Osteoblast (primary cell): ENCODE measurements around the gene OR1M1. TPM values are rescaled to one million over a fixed set of nuclear protein-coding genes. Genes with fewer than 3 reads are reported as not detected.

Experiments used
- DNase-seq: peaks from one replicate; pipeline ENCODE4 v3.0.0; 2011; ENCODE audit warnings: low spot score, mixed read lengths; ENCODE audit not compliant: insufficient read length; ENCODE audit errors: missing footprints
- H2AFZ ChIP-seq: 2 replicates; pipeline ENCODE4 v1.6.0; 2011; ENCODE audit warnings: mild to moderate bottlenecking, low read length
- H3K27ac ChIP-seq: 2 replicates; pipeline ENCODE4 v1.5.1; 2011; ENCODE audit warnings: mild to moderate bottlenecking, low read depth, low read length, moderate library complexity
- H3K27me3 ChIP-seq: 2 replicates; pipeline ENCODE4 v1.6.0; 2012; ENCODE audit warnings: mild to moderate bottlenecking, control low read depth, inconsistent platforms, low read length, moderate library complexity; ENCODE audit not compliant: insufficient read depth
- H3K36me3 ChIP-seq: 2 replicates; pipeline ENCODE4 v1.5.1; 2011; ENCODE audit warnings: mild to moderate bottlenecking, low read length, control low read depth, moderate library complexity; ENCODE audit not compliant: insufficient read depth
- H3K4me1 ChIP-seq: 2 replicates; pipeline ENCODE4 v1.5.1; 2011; ENCODE audit warnings: mild to moderate bottlenecking, low read length, control low read depth, moderate library complexity; ENCODE audit not compliant: insufficient read depth
- H3K4me2 ChIP-seq: 2 replicates; pipeline ENCODE4 v1.6.0; 2011; ENCODE audit warnings: mild to moderate bottlenecking, low read length; ENCODE audit not compliant: insufficient read depth
- H3K4me3 ChIP-seq: fragments of 200-600 bp; sonication (generic); 3 replicates; pipeline ENCODE4 v1.5.1; 2012; ENCODE audit warnings: mild to moderate bottlenecking, low read length, inconsistent platforms; ENCODE audit not compliant: insufficient read depth
- H3K79me2 ChIP-seq: 2 replicates; pipeline ENCODE4 v1.6.0; 2012; ENCODE audit warnings: mild to moderate bottlenecking, low read length, control low read depth, inconsistent platforms; ENCODE audit not compliant: insufficient read depth
- H3K9me3 ChIP-seq: 2 replicates; pipeline ENCODE4 v1.5.1; 2011; ENCODE audit warnings: low read depth, low read length, control low read depth
- H4K20me1 ChIP-seq: 2 replicates; pipeline ENCODE4 v1.6.0; 2012; ENCODE audit warnings: mild to moderate bottlenecking, low read length, control low read depth; ENCODE audit not compliant: insufficient read depth
- CTCF ChIP-seq: IDR thresholded peaks from 2 replicates; pipeline ENCODE4 v1.5.1; 2011; ENCODE audit warnings: mild to moderate bottlenecking, low read depth, low read length, moderate library complexity; ENCODE audit errors: extremely low read depth
- total RNA-seq: library from RNA; depleted of rRNA; stranded (reverse); fragments of >200 nt; gene quantifications from 2 replicates; pipeline ENCODE4 v1.2.3, GENCODE V29; 2012

The OR1M1 gene
- total RNA-seq, 1 donor, result not detected

GRCh38 chr19:9057505-9058258, 29.2 kb upstream of the OR1M1 start:
- H3K4me1 ChIP-seq, result no peaks in the 10 kb centered on the region
- no peaks in the 10 kb centered on the region for H3K9me3 ChIP-seq
- no peak for TF ChIP-seq CTCF
- no peak for DNase-seq
- H3K79me2 ChIP-seq, result no peaks in the 10 kb centered on the region
- no peak overlapping the region for H2AFZ ChIP-seq
- no peaks in the 10 kb centered on the region for H3K36me3 ChIP-seq
- no peaks in the 10 kb centered on the region for H4K20me1 ChIP-seq
- H3K27me3 ChIP-seq, result no peaks in the 10 kb centered on the region
- no peak overlapping the region for H3K27ac ChIP-seq
- no peak overlapping the region for H3K4me2 ChIP-seq
- H3K4me3 ChIP-seq, result no peak overlapping the region

GRCh38 chr19:9058905-9059667, 27.8 kb upstream of the OR1M1 start:
- Histone ChIP-seq H3K27me3 (no peaks in the 10 kb centered on the region), H3K36me3 (no peaks in the 10 kb centered on the region), H4K20me1 (no peaks in the 10 kb centered on the region), H3K4me2 (no peak overlapping the region), H2AFZ (no peak overlapping the region), H3K4me3 (no peak overlapping the region), H3K27ac (no peak overlapping the region), H3K9me3 (no peaks in the 10 kb centered on the region), H3K4me1 (no peaks in the 10 kb centered on the region), H3K79me2 (no peaks in the 10 kb centered on the region)
- TF ChIP-seq CTCF, result no peak
- DNase-seq, result no peak

- H4K20me1 ChIP-seq, result no peaks in the 10 kb centered on the region
- no peak overlapping the region for H2AFZ ChIP-seq
- H3K79me2 ChIP-seq, result no peaks in the 10 kb centered on the region
- no peaks in the 10 kb centered on the region for H3K36me3 ChIP-seq
- no peak for TF ChIP-seq CTCF
- H3K4me3 ChIP-seq, result no peak overlapping the region
- no peaks in the 10 kb centered on the region for H3K27me3 ChIP-seq
- no peak overlapping the region for H3K27ac ChIP-seq
- no peak overlapping the region for H3K4me2 ChIP-seq
- no peaks in the 10 kb centered on the region for H3K9me3 ChIP-seq
- no peaks in the 10 kb centered on the region for H3K4me1 ChIP-seq
- DNase-seq, result no peak
These were observed 26.1 kb upstream of the OR1M1 start for GRCh38 chr19:9060564-9061340.
